Thyroid gland (tissue), 4 donors: ENCODE data around the gene RFX1. TPM values are rescaled to one million over a fixed set of nuclear protein-coding genes. Genes with fewer than 3 reads are reported as not detected.

Experiments used
- DNase-seq, 2 donors: peaks; one replicate each; pipeline ENCODE4 v3.0.0-alpha.2; 2019
- H3K27ac ChIP-seq, 3 donors: fragments of 200-600 bp; sonication (generic); 1 replicate in 2 of 3; 2 replicates in 1 of 3; pipeline ENCODE4 v1.5.1; 2016 to 2019; ENCODE audit warnings: mild to moderate bottlenecking in 1 of 3, moderate library complexity in 1 of 3
- H3K27me3 ChIP-seq: fragments of 200-600 bp; sonication (generic); one replicate; pipeline ENCODE4 v1.5.1; 2019
- H3K36me3 ChIP-seq, 2 donors: fragments of 200-600 bp; sonication (generic); one replicate each; pipeline ENCODE4 v1.5.1; 2016 to 2019
- H3K4me1 ChIP-seq, 2 donors: fragments of 200-600 bp; sonication (generic); one replicate each; pipeline ENCODE4 v1.5.1; 2017 to 2019
- H3K4me3 ChIP-seq, 3 donors: fragments of 200-600 bp; sonication (generic); replicated peaks in 1 of 3; 1 replicate in 2 of 3; 2 replicates in 1 of 3; pipeline ENCODE4 v1.5.1; 2016; ENCODE audit warnings: mild to moderate bottlenecking in 1 of 3
- H3K9me3 ChIP-seq: fragments of 200-600 bp; sonication (generic); one replicate; pipeline ENCODE4 v1.5.1; 2017
- CTCF ChIP-seq, 6 experiments: fragments of 200-600 bp in 3 of 6; fragments of 450-650 bp in 3 of 6; sonication (generic) in 3 of 6; IDR thresholded peaks; one replicate each; pipeline ENCODE4 v1.5.1; 2016 to 2019; ENCODE audit warnings: antibody characterized with exemption in 6 of 6, mild to moderate bottlenecking in 2 of 6, inconsistent platforms in 1 of 6, moderate library complexity in 1 of 6
- POLR2A ChIP-seq, 2 donors: fragments of 450-650 bp; IDR thresholded peaks; one replicate each; pipeline ENCODE4 v1.6.1; 2017; ENCODE audit warnings: antibody characterized with exemption in 2 of 2, mild to moderate bottlenecking in 2 of 2, moderate library complexity in 1 of 2
- WGBS, 2 donors: methylation state at CpG; one replicate each; pipeline ENCODE4 v1.1.5; 2017; 5-methylcytosine and 5-hydroxymethylcytosine counted together
- intact Hi-C: fragments of 100-400 bp; cut with DNase I; formaldehyde crosslinking; loops from one replicate; pipeline ENCODE4 v1.15.1; 2023
- total RNA-seq, 4 donors: library from RNA; depleted of rRNA; stranded (reverse); fragments of >200 nt; gene quantifications; one replicate each; pipeline ENCODE4 v1.2.3, GENCODE V29; 2016

Gene RFX1
- total RNA-seq, 4 donors from 2014 or later, result 4.8 to 9.1 (median 9.1) TPM

- peaks cover 4 to 8% of the 10 kb centered on the region in 2 donors for H3K36me3 ChIP-seq
- H3K4me3 ChIP-seq, result no peak overlapping the region
- WGBS, 2 donors, result 58 to 77% methylated on average over 25 of the region's 25 CpGs
- H3K27me3 ChIP-seq, result no peaks in the 10 kb centered on the region
- DNase-seq, result peak; percentile 78 to 84
- TF ChIP-seq CTCF (IDR thresholded peaks at IDR 0.05) (no peak), POLR2A (IDR thresholded peaks at IDR 0.05) (no peak)
- H3K9me3 ChIP-seq, result no peaks in the 10 kb centered on the region
- peaks cover 25 to 38% of the 10 kb centered on the region in 2 donors for H3K4me1 ChIP-seq
- peak overlapping the region; percentile 76 to 84 (median 78) for H3K27ac ChIP-seq
- intact Hi-C loops, result no loop called here
These were observed 21.0 kb downstream of the RFX1 start for GRCh38 chr19:13984875-13985741.

GRCh38 chr19:13984186-13984585 lies 21.9 kb downstream of the RFX1 start:
- TF ChIP-seq POLR2A (IDR thresholded peaks at IDR 0.05) (no peak), CTCF (IDR thresholded peaks at IDR 0.05) (no peak)
- 81 to 83% methylated on average over 8 to 12 of the region's 15 CpGs for WGBS, 2 donors
- Histone ChIP-seq H3K27me3 (no peaks in the 10 kb centered on the region), H3K9me3 (no peaks in the 10 kb centered on the region), H3K4me3 (no peak overlapping the region), H3K36me3 (peaks cover 4 to 8% of the 10 kb centered on the region in 2 donors), H3K4me1 (peaks cover 28 to 43% of the 10 kb centered on the region in 2 donors), H3K27ac (no peak overlapping the region)
- no peak for DNase-seq
- intact Hi-C loops, result no loop called here

GRCh38 chr19:13983213-13983889 lies 22.8 kb downstream of the RFX1 start:
- TF ChIP-seq POLR2A (IDR thresholded peaks at IDR 0.05) (no peak), CTCF (IDR thresholded peaks at IDR 0.05) (no peak)
- WGBS, 2 donors, result 90 to 96% methylated on average over 13 to 18 of the region's 21 CpGs
- H3K27ac ChIP-seq, result no peak overlapping the region

GRCh38 chr19:13982773-13983172 lies 23.3 kb downstream of the RFX1 start:
- WGBS, 2 donors, result 97% methylated on average over 8 of the region's 9 CpGs
- Histone ChIP-seq H3K36me3 (peaks cover 4 to 8% of the 10 kb centered on the region in 2 donors), H3K4me1 (peaks cover 28 to 41% of the 10 kb centered on the region in 2 donors), H3K9me3 (no peaks in the 10 kb centered on the region), H3K4me3 (no peak overlapping the region), H3K27ac (no peak overlapping the region), H3K27me3 (no peaks in the 10 kb centered on the region)
- intact Hi-C loops, result no loop called here
- DNase-seq, result no peak
- TF ChIP-seq POLR2A (IDR thresholded peaks at IDR 0.05), result no peak
- TF ChIP-seq CTCF (IDR thresholded peaks at IDR 0.05), result no peak

More at GRCh38 chr19:13983213-13983889, 22.8 kb downstream of the RFX1 start:
- Histone ChIP-seq H3K4me3 (no peak overlapping the region), H3K9me3 (no peaks in the 10 kb centered on the region), H3K27me3 (no peaks in the 10 kb centered on the region), H3K4me1 (peaks cover 29 to 45% of the 10 kb centered on the region in 2 donors), H3K36me3 (peaks cover 4 to 8% of the 10 kb centered on the region in 2 donors)
- intact Hi-C loops, result no loop called here
- DNase-seq, result no peak
